HEK293T (cell line): Measurements from ENCODE around the gene NOP10.

Experiments
- BHLHE40 ChIP-seq: fragments of 450-650 bp; IDR thresholded peaks from 2 replicates; pipeline ENCODE4 v1.6.1; 2016; ENCODE audit warnings: mild to moderate bottlenecking, moderate library complexity, borderline replicate concordance
- ELF4 ChIP-seq: fragments of 450-650 bp; IDR thresholded peaks from 2 replicates; pipeline ENCODE4 v1.6.1; 2017; ENCODE audit warnings: antibody characterized with exemption
- FOXA1 ChIP-seq: fragments of 450-650 bp; IDR thresholded peaks from 2 replicates; pipeline ENCODE4 v1.6.1; 2016; ENCODE audit warnings: mild to moderate bottlenecking
- FOXK2 ChIP-seq: fragments of 450-650 bp; IDR thresholded peaks from 2 replicates; pipeline ENCODE4 v1.6.1; 2016; ENCODE audit warnings: mild to moderate bottlenecking
- FOXM1 ChIP-seq: fragments of 450-650 bp; IDR thresholded peaks from 2 replicates; pipeline ENCODE4 v1.6.1; 2017; ENCODE audit warnings: mild to moderate bottlenecking, borderline replicate concordance
- LEF1 ChIP-seq: fragments of 450-650 bp; IDR thresholded peaks from 2 replicates; pipeline ENCODE4 v1.6.1; 2017; ENCODE audit warnings: mild to moderate bottlenecking, borderline replicate concordance
- SUZ12 ChIP-seq: fragments of 450-650 bp; IDR thresholded peaks from 2 replicates; pipeline ENCODE4 v1.6.1; 2016; ENCODE audit warnings: mild to moderate bottlenecking
- ZNF384 ChIP-seq: fragments of 450-650 bp; IDR thresholded peaks from 2 replicates; pipeline ENCODE4 v1.6.1; 2016

DNA sequence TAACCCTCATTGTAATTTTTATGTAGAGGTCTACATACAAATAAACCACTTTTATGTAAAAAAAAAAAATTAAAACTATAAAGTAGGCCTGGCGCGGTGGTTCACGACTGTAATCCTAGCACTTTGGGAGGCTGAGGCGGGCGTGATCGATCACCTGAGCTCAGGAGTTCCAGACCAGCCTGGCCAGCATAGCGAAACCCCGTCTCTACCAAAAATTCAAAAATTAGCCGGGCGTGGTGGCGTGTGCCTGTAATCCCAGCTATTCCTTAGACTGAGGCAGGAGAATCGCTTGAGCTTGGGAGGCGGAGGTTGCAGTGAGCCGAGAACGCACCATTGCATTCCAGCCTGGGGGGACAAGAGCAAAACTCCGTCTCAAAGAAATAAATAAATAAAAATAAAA, 4.6 kb downstream of the NOP10 start:
- TF ChIP-seq FOXM1 (no peak), BHLHE40 (no peak), FOXK2 (no peak), LEF1 (no peak), FOXA1 (no peak), ZNF384 (no peak), SUZ12 (no peak), ELF4 (no peak)
